Ishikawa (cell line): Measurements from ENCODE around the gene P2RX4.

Experiments
- CEBPB ChIP-seq: IDR thresholded peaks from 2 replicates; pipeline ENCODE4 v1.6.1; 2012
- CREB1 ChIP-seq: IDR thresholded peaks from 2 replicates; pipeline ENCODE4 v1.6.1; 2012; ENCODE audit warnings: low read depth
- EGR1 ChIP-seq: IDR thresholded peaks from 2 replicates; pipeline ENCODE4 v1.6.1; 2012
- EP300 ChIP-seq: IDR thresholded peaks from 2 replicates; pipeline ENCODE4 v1.6.1; 2012; ENCODE audit warnings: borderline replicate concordance
- FOXM1 ChIP-seq: IDR thresholded peaks from 2 replicates; pipeline ENCODE4 v1.6.1; 2012; ENCODE audit warnings: low read depth, borderline replicate concordance
- MAX ChIP-seq: IDR thresholded peaks from 2 replicates; pipeline ENCODE4 v1.6.1; 2012
- NFIC ChIP-seq: IDR thresholded peaks from 2 replicates; pipeline ENCODE4 v1.6.1; 2012
- RAD21 ChIP-seq: IDR thresholded peaks from 2 replicates; pipeline ENCODE4 v1.6.1; 2012; ENCODE audit warnings: low read depth
- REST ChIP-seq: IDR thresholded peaks from 2 replicates; pipeline ENCODE4 v1.6.1; 2012; ENCODE audit warnings: low read depth, mild to moderate bottlenecking
- TAF1 ChIP-seq: IDR thresholded peaks from 2 replicates; pipeline ENCODE4 v1.6.1; 2012; ENCODE audit warnings: low read depth, mild to moderate bottlenecking
- TCF12 ChIP-seq: IDR thresholded peaks from 2 replicates; pipeline ENCODE4 v1.6.1; 2012; ENCODE audit warnings: low read depth
- TEAD4 ChIP-seq: IDR thresholded peaks from 2 replicates; pipeline ENCODE4 v1.6.1; 2012
- USF1 ChIP-seq: IDR thresholded peaks from 2 replicates; pipeline ENCODE4 v1.6.1; 2012
- YY1 ChIP-seq: IDR thresholded peaks from 2 replicates; pipeline ENCODE4 v1.6.1; 2012; ENCODE audit warnings: low read depth
- ZBTB7A ChIP-seq: IDR thresholded peaks from 2 replicates; pipeline ENCODE4 v1.6.1; 2012; ENCODE audit warnings: low read depth

Gene P2RX4

GRCh38 chr12:121255433-121255832 is 45.5 kb downstream of the P2RX4 start:
- TF ChIP-seq CREB1 (no peak), EP300 (no peak), FOXM1 (no peak), TAF1 (no peak), CEBPB (no peak), EGR1 (no peak), REST (no peak), MAX (no peak), NFIC (no peak), USF1 (no peak), TEAD4 (no peak), YY1 (no peak), TCF12 (no peak), RAD21 (no peak), ZBTB7A (no peak)

GRCh38 chr12:121259074-121259473 is 49.1 kb downstream of the P2RX4 start:
- TF ChIP-seq ZBTB7A (no peak), TEAD4 (no peak), EP300 (no peak), TCF12 (no peak), NFIC (no peak), REST (no peak)

GRCh38 chr12:121260091-121260490 is 50.2 kb downstream of the P2RX4 start:
- no peak for TF ChIP-seq TEAD4
- TF ChIP-seq NFIC, result no peak

GRCh38 chr12:121261398-121261797 is 51.5 kb downstream of the P2RX4 start:
- TF ChIP-seq CEBPB (no peak), YY1 (no peak), EP300 (no peak), NFIC (no peak), REST (no peak), MAX (no peak), TEAD4 (no peak), USF1 (no peak)

GRCh38 chr12:121263206-121263935 is 53.4 kb downstream of the P2RX4 start:
- TF ChIP-seq CREB1, result no peak
- TF ChIP-seq FOXM1, result no peak
- no peak for TF ChIP-seq TEAD4
- no peak for TF ChIP-seq USF1
- no peak for TF ChIP-seq MAX
- no peak for TF ChIP-seq REST
- no peak for TF ChIP-seq TCF12
- TF ChIP-seq NFIC, result no peak
